ENCODE measurements around the gene POU2AF1.

Gene POU2AF1

DNA sequence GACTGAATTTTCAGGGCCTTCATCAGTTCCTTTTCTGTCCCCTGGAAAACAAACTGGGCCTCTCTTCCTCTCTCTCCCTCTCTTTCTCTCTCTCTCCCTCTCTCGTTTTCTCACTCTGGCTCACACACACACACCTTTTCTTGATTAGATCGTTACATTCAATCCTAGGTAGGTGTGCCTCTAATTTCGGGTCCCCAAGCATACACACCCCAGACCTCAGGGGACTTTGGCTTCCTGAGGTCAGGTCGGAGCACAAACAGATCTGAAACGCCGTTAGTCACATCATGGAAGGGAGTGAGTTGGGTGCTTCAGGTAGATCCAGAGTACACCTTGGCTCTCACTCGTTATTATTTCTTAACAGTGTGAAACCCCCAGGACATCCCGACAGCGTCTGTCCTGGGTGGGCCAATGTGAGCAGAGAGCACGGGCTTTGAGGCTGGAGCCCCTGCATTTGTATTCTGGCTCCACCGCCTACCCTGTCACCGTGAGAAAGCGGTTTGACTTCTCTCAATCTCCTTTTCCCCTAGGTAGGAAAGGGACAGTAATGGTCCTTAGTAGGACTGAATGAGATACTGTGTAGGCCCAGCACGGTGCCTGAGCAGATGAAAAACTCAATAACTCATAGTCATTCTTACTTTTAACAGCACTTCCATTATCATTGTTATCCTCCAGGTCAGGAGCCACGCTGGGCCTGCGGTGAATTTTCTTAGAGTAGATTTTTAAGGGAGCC lies 37.3 kb upstream of the POU2AF1 start:
- no peak for TF ChIP-seq CTCF (IDR thresholded peaks at IDR 0.05; ENCODE audit: low read depth, low read length)
- no peak for DNase-seq (ENCODE audit: low read depth in 2 of 2)
- H3K4me3 ChIP-seq (replicated peaks in 1 of 2; ENCODE audit: low read depth in 2 of 2, low read length in 2 of 2) = no peak overlapping the region

DNA sequence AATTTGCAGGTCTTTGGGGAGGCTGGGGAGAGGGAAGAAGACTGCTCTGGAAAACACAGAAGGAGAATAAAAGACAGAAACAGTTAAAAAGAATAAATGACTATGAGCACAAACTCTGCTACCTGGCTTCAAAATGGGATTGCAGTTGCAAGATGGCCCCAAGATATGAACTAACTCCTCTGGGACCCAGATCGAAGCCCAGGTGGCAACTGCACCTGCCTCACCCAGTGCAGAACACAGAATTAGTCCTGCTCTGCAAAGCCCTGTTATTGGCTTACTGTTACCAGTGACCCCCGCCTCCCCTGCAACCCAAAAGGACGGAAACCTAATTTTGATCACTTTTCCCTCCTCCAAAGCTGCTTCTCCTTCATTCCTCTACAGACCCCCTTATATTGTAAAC lies 35.9 kb upstream of the POU2AF1 start:
- H3K4me3 ChIP-seq (replicated peaks in 1 of 2; ENCODE audit: low read depth in 2 of 2, low read length in 2 of 2) = no peak overlapping the region
- TF ChIP-seq CTCF (IDR thresholded peaks at IDR 0.05; ENCODE audit: low read depth, low read length) = no peak
- DNase-seq (ENCODE audit: low read depth in 2 of 2) = no peak

GRCh38 chr11:111414267-111414931 lies 35.3 kb upstream of the POU2AF1 start:
- DNase-seq (ENCODE audit: low read depth in 2 of 2) = no peak

DNA sequence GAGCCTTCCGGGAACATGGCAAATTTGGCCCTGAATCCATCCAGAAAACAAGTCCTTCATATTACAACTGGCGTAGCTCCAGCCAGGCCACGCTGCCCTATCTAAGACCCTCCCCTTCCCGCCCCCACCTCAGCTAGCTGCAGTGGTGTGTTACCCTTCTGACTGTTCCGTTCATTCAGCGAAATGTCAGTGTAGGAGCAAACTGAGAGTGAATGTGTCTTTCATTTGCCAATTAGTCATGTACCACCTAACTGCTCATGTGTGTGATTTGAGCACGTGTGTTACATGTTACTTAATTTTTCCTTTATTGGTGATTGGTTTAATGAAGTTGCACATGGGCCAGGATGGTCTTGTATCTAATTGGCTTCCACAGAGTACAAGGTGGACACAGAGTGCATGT lies 34.8 kb upstream of the POU2AF1 start:
- TF ChIP-seq CTCF (IDR thresholded peaks at IDR 0.05; ENCODE audit: low read depth, low read length) = no peak
- H3K4me3 ChIP-seq (replicated peaks in 1 of 2; ENCODE audit: low read depth in 2 of 2, low read length in 2 of 2) = no peak overlapping the region
- DNase-seq (ENCODE audit: low read depth in 2 of 2) = no peak

More at GRCh38 chr11:111414267-111414931, 35.3 kb upstream of the POU2AF1 start:
- TF ChIP-seq CTCF (IDR thresholded peaks at IDR 0.05; ENCODE audit: low read depth, low read length) = no peak
- H3K4me3 ChIP-seq (replicated peaks in 1 of 2; ENCODE audit: low read depth in 2 of 2, low read length in 2 of 2) = no peak overlapping the region

DNA sequence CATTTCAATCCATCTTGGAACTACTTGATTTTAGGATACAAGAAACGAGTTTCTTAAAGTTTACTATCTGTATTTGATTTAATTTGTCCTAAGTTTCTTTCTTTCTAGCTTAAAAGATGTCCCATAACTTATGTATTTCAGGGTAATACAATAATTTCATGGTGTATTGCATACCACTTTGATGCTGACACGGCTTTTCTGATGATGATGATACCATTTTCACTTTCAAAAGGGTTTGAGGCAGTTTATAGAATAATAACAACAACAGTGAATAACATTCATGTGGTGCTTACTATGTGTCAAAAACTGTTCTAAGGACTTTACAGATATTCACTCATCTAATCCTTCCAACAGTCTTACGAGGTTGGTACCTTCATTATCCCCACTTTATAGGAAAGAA lies 33.2 kb upstream of the POU2AF1 start:
- TF ChIP-seq CTCF (IDR thresholded peaks at IDR 0.05; ENCODE audit: low read depth, low read length) = no peak
- no peak for DNase-seq (ENCODE audit: low read depth in 2 of 2)
- H3K4me3 ChIP-seq (replicated peaks in 1 of 2; ENCODE audit: low read depth in 2 of 2, low read length in 2 of 2) = no peak overlapping the region

GRCh38 chr11:111411456-111411855 lies 32.4 kb upstream of the POU2AF1 start:
- H3K4me3 ChIP-seq (replicated peaks in 1 of 2; ENCODE audit: low read depth in 2 of 2, low read length in 2 of 2) = no peak overlapping the region
- DNase-seq (ENCODE audit: low read depth in 2 of 2) = no peak
- TF ChIP-seq CTCF (IDR thresholded peaks at IDR 0.05; ENCODE audit: low read depth, low read length) = no peak

Measured in cardiac fibroblast (primary cell).